ENCODE results near the gene ICA1L.

Gene ICA1L

DNA sequence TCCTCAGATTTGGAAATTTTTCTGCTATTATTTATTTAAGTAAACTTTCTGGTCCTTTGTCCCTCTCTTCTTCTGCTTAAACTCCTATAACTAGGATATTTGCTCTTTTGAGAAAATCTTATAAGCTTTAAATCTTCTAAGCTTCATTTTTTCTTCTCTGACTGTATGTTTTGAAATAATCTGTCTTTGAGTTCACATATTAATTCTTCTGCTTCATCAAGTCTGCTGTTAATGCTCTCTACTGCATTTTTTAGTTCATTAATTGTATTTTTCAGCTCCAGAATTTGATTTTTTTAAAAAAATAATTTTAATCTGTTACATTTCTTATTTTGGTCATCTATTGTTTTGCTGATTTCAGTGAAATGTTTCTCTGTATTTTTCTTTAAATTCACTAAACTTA lies 28.9 kb downstream of the ICA1L start:
- TF ChIP-seq TAF1 (IDR thresholded peaks at IDR 0.05; ENCODE audit: borderline replicate concordance, insufficient read depth, low read length) (no peak), POLR2AphosphoS5 (IDR thresholded peaks at IDR 0.05; ENCODE audit: low read depth, low read length) (no peak), SIN3A (IDR thresholded peaks at IDR 0.05; ENCODE audit: borderline replicate concordance, insufficient read depth, low read length) (no peak), FOXP2 (optimal IDR thresholded peaks at IDR 0.05; ENCODE audit: borderline replicate concordance, extremely low read depth, extremely low read length, insufficient read depth) (no peak)
- TF ChIP-seq, protein P1, sequence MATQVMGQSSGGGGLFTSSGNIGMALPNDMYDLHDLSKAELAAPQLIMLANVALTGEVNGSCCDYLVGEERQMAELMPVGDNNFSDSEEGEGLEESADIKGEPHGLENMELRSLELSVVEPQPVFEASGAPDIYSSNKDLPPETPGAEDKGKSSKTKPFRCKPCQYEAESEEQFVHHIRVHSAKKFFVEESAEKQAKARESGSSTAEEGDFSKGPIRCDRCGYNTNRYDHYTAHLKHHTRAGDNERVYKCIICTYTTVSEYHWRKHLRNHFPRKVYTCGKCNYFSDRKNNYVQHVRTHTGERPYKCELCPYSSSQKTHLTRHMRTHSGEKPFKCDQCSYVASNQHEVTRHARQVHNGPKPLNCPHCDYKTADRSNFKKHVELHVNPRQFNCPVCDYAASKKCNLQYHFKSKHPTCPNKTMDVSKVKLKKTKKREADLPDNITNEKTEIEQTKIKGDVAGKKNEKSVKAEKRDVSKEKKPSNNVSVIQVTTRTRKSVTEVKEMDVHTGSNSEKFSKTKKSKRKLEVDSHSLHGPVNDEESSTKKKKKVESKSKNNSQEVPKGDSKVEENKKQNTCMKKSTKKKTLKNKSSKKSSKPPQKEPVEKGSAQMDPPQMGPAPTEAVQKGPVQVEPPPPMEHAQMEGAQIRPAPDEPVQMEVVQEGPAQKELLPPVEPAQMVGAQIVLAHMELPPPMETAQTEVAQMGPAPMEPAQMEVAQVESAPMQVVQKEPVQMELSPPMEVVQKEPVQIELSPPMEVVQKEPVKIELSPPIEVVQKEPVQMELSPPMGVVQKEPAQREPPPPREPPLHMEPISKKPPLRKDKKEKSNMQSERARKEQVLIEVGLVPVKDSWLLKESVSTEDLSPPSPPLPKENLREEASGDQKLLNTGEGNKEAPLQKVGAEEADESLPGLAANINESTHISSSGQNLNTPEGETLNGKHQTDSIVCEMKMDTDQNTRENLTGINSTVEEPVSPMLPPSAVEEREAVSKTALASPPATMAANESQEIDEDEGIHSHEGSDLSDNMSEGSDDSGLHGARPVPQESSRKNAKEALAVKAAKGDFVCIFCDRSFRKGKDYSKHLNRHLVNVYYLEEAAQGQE (IDR thresholded peaks at IDR 0.05; ENCODE audit: insufficient read depth in 1 of 2, low read depth in 2 of 2, low read length in 2 of 2) = no peak

- no peak for TF ChIP-seq FOXP2 (optimal IDR thresholded peaks at IDR 0.05; ENCODE audit: borderline replicate concordance, extremely low read depth, extremely low read length, insufficient read depth)
- TF ChIP-seq, protein P1 (IDR thresholded peaks at IDR 0.05; ENCODE audit: insufficient read depth in 1 of 2, low read depth in 2 of 2, low read length in 2 of 2) = no peak
- no peak for TF ChIP-seq POLR2AphosphoS5 (IDR thresholded peaks at IDR 0.05; ENCODE audit: low read depth, low read length)
- TF ChIP-seq SIN3A (IDR thresholded peaks at IDR 0.05; ENCODE audit: borderline replicate concordance, insufficient read depth, low read length) = no peak
- TF ChIP-seq TAF1 (IDR thresholded peaks at IDR 0.05; ENCODE audit: borderline replicate concordance, insufficient read depth, low read length) = no peak
Measured at GRCh38 chr2:202841090-202841867, 30.3 kb downstream of the ICA1L start.

DNA sequence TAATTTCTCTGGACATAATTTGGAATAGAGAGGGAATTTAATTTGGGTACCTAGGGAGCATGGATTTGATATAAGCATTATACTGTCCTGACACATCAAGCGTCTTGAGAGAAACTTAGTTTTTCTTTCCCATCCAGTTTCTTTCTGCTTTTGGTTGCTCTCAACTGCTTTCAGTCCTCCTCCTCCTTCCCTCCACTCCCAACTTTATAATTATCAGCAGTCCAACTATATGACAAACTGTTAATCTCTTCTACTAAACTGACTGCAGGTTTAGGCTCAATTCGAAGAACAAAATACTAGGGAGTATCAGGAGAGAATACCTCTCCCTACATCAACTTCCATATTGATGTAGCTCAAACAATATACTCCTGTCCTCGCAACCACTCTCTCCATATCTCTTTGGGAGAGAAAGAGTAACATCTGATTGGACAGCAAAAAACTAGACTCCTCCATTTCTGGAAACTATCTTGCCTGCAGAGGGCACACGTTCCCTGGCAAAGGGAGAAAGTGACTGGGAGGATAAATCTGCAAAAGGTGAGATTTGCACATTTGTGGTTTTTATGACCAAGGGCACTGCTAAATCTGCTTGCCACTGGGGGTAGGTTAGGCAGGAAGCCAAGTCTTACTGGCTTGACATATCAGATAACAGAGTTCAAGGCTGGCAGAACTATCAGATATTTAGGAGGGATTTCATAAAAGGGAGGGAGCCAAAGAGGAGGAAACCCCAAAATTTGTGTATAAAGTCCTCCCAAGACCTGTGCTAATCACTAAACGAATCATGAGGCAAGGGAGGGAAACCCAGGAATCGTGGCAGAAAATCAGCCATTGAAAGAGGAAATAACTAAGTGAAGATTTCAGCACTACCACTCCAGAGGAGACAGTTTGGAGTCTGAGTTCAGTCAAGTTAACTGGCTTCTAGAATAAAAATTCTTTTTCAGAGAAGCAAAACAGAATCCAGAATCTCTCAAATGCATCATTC lies 40.0 kb downstream of the ICA1L start:
- TF ChIP-seq FOXP2 (optimal IDR thresholded peaks at IDR 0.05; ENCODE audit: borderline replicate concordance, extremely low read depth, extremely low read length, insufficient read depth) (no peak), TAF1 (IDR thresholded peaks at IDR 0.05; ENCODE audit: borderline replicate concordance, insufficient read depth, low read length) (no peak), SIN3A (IDR thresholded peaks at IDR 0.05; ENCODE audit: borderline replicate concordance, insufficient read depth, low read length) (no peak), POLR2AphosphoS5 (IDR thresholded peaks at IDR 0.05; ENCODE audit: low read depth, low read length) (no peak)
- TF ChIP-seq, protein P1 (IDR thresholded peaks at IDR 0.05; ENCODE audit: insufficient read depth in 1 of 2, low read depth in 2 of 2, low read length in 2 of 2) = no peak

DNA sequence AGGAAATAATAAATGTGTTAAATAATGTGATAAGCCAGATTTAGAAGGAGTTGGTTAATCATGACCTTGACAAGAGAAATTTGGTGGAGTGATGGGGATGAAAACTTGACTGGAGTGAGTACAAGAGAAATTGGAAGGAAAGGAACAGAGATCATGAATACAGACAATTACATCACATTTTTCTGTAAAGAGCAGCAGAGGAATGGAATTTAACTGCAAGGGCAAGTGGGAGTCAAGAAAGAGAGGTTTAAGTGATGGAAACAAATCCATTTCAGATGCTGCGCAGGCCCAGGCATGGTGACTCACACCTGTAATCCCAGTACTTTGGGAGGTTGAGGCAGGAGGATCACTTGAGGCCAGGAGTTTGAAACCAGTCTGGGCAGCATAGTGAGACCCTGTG lies 46.7 kb downstream of the ICA1L start:
- TF ChIP-seq FOXP2 (optimal IDR thresholded peaks at IDR 0.05; ENCODE audit: borderline replicate concordance, extremely low read depth, extremely low read length, insufficient read depth) (no peak), SIN3A (IDR thresholded peaks at IDR 0.05; ENCODE audit: borderline replicate concordance, insufficient read depth, low read length) (no peak), TAF1 (IDR thresholded peaks at IDR 0.05; ENCODE audit: borderline replicate concordance, insufficient read depth, low read length) (no peak), POLR2AphosphoS5 (IDR thresholded peaks at IDR 0.05; ENCODE audit: low read depth, low read length) (no peak)
- TF ChIP-seq, protein P1 (IDR thresholded peaks at IDR 0.05; ENCODE audit: insufficient read depth in 1 of 2, low read depth in 2 of 2, low read length in 2 of 2) = no peak

Measured in PFSK-1 (cell line).